Epithelial cell of prostate (primary cell): Measurements from ENCODE around the gene SPAG16.

ENCODE experiments used
- DNase-seq: peaks from one replicate; pipeline ENCODE4 v3.0.0-alpha.2; 2011; ENCODE audit warnings: low read depth, low spot score
- H3K27ac ChIP-seq: fragments of 450-650 bp; 2 replicates; pipeline ENCODE4 v1.5.1; 2017; ENCODE audit warnings: mild to moderate bottlenecking

SPAG16 gene

GRCh38 chr2:213500881-213501280, 216.6 kb downstream of the SPAG16 start:
- H3K27ac ChIP-seq, result no peak overlapping the region
- DNase-seq, result peak; percentile 10

- H3K27ac ChIP-seq, result no peak overlapping the region
- no peak for DNase-seq
These were observed 239.9 kb downstream of the SPAG16 start for GRCh38 chr2:213524164-213524563.

- H3K27ac ChIP-seq, result no peak overlapping the region
- no peak for DNase-seq
These were observed 253.3 kb downstream of the SPAG16 start for GRCh38 chr2:213537579-213537978.

GRCh38 chr2:213544940-213545339, 260.7 kb downstream of the SPAG16 start:
- no peak overlapping the region for H3K27ac ChIP-seq
- no peak for DNase-seq

GRCh38 chr2:213545481-213545880, 261.2 kb downstream of the SPAG16 start:
- DNase-seq, result no peak
- no peak overlapping the region for H3K27ac ChIP-seq

GRCh38 chr2:213545964-213546475, 261.8 kb downstream of the SPAG16 start:
- DNase-seq, result no peak
- no peak overlapping the region for H3K27ac ChIP-seq

GRCh38 chr2:213551526-213551925, 267.3 kb downstream of the SPAG16 start:
- no peak for DNase-seq
- H3K27ac ChIP-seq, result no peak overlapping the region

- H3K27ac ChIP-seq, result no peak overlapping the region
- no peak for DNase-seq
These were observed 274.8 kb downstream of the SPAG16 start for GRCh38 chr2:213559053-213559452.

GRCh38 chr2:213561759-213562158, 277.5 kb downstream of the SPAG16 start:
- no peak overlapping the region for H3K27ac ChIP-seq
- DNase-seq, result no peak

- H3K27ac ChIP-seq, result no peak overlapping the region
- DNase-seq, result no peak
These were observed 278.4 kb downstream of the SPAG16 start for GRCh38 chr2:213562539-213563180.

- DNase-seq, result no peak
- no peak overlapping the region for H3K27ac ChIP-seq
These were observed 282.6 kb downstream of the SPAG16 start for GRCh38 chr2:213566846-213567245.

- no peak overlapping the region for H3K27ac ChIP-seq
These were observed 325.4 kb downstream of the SPAG16 start for GRCh38 chr2:213609570-213610170.

GRCh38 chr2:213627054-213627710, 342.9 kb downstream of the SPAG16 start:
- no peak overlapping the region for H3K27ac ChIP-seq
- DNase-seq, result no peak

More at GRCh38 chr2:213609570-213610170, 325.4 kb downstream of the SPAG16 start:
- DNase-seq, result no peak

GRCh38 chr2:213627835-213628460, 343.7 kb downstream of the SPAG16 start:
- no peak for DNase-seq
- H3K27ac ChIP-seq, result no peak overlapping the region

- DNase-seq, result peak; percentile 41
- H3K27ac ChIP-seq, result peak overlapping the region; percentile 41
These were observed 356.6 kb downstream of the SPAG16 start for GRCh38 chr2:213640738-213641425.

GRCh38 chr2:213644926-213645325, 360.7 kb downstream of the SPAG16 start:
- DNase-seq, result no peak
- H3K27ac ChIP-seq, result no peak overlapping the region

GRCh38 chr2:213649176-213649575, 364.9 kb downstream of the SPAG16 start:
- H3K27ac ChIP-seq, result no peak overlapping the region
- DNase-seq, result no peak

- no peak overlapping the region for H3K27ac ChIP-seq
- no peak for DNase-seq
These were observed 380.6 kb downstream of the SPAG16 start for GRCh38 chr2:213664817-213665216.

GRCh38 chr2:213669657-213670056, 385.4 kb downstream of the SPAG16 start:
- DNase-seq, result no peak
- H3K27ac ChIP-seq, result no peak overlapping the region

GRCh38 chr2:213678437-213679218, 394.4 kb downstream of the SPAG16 start:
- no peak for DNase-seq
- no peak overlapping the region for H3K27ac ChIP-seq
